Activated naive CD4-positive, alpha-beta T cell treated with anti-CD3 and anti-CD28 coated beads for 36 hours (primary cell): ENCODE data around the gene TMC6. TPM values are rescaled to one million over a fixed set of nuclear protein-coding genes. Genes with fewer than 3 reads are reported as not detected.
A peak's percentile ranks its signal among the peaks of the same experiment; 100 is the strongest.
"Not testable (repeated sequence)": the region's sequence is repeated elsewhere in the genome, so short reads cannot be mapped to it uniquely, and the experiment has no call there.

ENCODE experiments used
- CTCF ChIA-PET: fragments of 350-600 bp; sonication (Branson Sonifier 250); formaldehyde crosslinking; loops from one replicate; lab custom pipeline; 2021; ENCODE audit warnings: antibody characterized with exemption; lab: Charles Lee
- DNase-seq: peaks from one replicate; pipeline ENCODE4 v3.0.0-alpha.2; 2020
- H3K27ac Mint-ChIP-seq: one replicate; pipeline ENCODE4 v1.8.0; 2021; ENCODE audit warnings: mild to moderate bottlenecking, mixed read lengths
- H3K27me3 Mint-ChIP-seq: one replicate; pipeline ENCODE4 v1.8.0; 2021; ENCODE audit warnings: low read depth, mixed read lengths
- H3K36me3 Mint-ChIP-seq: one replicate; pipeline ENCODE4 v1.8.0; 2021; ENCODE audit warnings: low read depth, mixed read lengths
- H3K4me1 Mint-ChIP-seq: one replicate; pipeline ENCODE4 v1.8.0; 2021; ENCODE audit warnings: low read depth, mixed read lengths
- H3K4me3 Mint-ChIP-seq: one replicate; pipeline ENCODE4 v1.8.0; 2021; ENCODE audit warnings: mild to moderate bottlenecking, moderate library complexity, mixed read lengths
- H3K9me3 Mint-ChIP-seq: one replicate; pipeline ENCODE4 v1.8.0; 2021; ENCODE audit warnings: mixed read lengths
- intact Hi-C: fragments of 100-400 bp; cut with micrococcal nuclease; formaldehyde crosslinking; loops from one replicate; pipeline ENCODE4 v1.15.1; 2023
- total RNA-seq, 2 experiments: library from RNA; stranded (reverse); gene quantifications; one replicate each; pipeline ENCODE4 v1.2.3, GENCODE V29; 2021

TMC6 gene
- total RNA-seq, 2 experiments from 2014 or later, result 79.0 to 85.6 TPM

DNA sequence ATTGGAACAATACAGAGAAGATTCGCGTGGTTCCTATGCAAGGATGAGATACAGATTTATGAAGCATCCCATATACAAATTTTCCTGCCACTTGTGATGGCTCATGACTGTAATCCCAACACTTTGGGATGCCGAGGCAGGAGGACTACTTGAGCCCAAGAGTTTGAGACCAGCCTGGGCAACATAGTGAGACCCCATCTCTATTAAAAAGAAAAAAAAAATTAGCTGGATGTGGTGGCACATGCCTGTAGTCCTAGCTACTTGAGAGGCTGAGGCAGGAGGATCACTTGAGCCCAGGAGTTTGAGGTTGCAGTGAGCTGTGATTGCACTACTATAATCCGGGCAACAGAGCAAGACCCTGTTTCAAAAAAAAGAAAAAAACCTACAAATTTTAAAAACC is 61.6 kb downstream of the TMC6 start:
- CTCF ChIA-PET, result interaction anchor here (1.3 to 1.6 kb wide), 2 partner anchors 18 to 53 kb away, joined by 5 to 6 read pairs; no protein-coding TSS in a partner anchor

DNA sequence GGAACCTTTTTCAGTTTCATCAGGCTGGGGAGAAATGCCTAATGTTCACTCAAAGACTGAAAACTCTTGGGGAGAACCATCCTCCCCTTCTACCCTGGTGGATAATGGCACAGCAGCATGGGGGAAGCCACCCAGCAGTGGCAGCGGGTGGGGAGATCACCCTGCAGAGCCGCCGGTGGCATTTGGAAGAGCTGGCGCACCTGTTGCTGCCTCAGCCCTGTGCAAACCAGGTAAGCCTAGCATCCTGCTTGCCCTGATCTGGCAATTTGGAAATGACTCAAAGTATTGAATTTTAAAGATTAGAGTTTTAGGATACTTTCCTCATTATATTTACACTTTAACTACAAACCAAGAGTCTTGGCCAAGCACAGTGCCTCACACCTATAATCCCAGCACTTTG is 63.8 kb downstream of the TMC6 start:
- CTCF ChIA-PET, result interaction anchor here (1.0 to 1.5 kb wide), 2 partner anchors 20 to 51 kb away, joined by 3 to 7 read pairs; no protein-coding TSS in a partner anchor
- H3K27ac Mint-ChIP-seq, result no peak overlapping the region

More for the DNA sequence above, 61.6 kb downstream of the TMC6 start:
- DNase-seq, H3K36me3 Mint-ChIP-seq, H3K27me3 Mint-ChIP-seq, intact Hi-C loops, H3K9me3 Mint-ChIP-seq, H3K4me3 Mint-ChIP-seq: not testable (repeated sequence)
- peaks cover 19% of the 10 kb centered on the region for H3K4me1 Mint-ChIP-seq
- H3K27ac Mint-ChIP-seq, result peak overlapping the region; percentile 21

DNA sequence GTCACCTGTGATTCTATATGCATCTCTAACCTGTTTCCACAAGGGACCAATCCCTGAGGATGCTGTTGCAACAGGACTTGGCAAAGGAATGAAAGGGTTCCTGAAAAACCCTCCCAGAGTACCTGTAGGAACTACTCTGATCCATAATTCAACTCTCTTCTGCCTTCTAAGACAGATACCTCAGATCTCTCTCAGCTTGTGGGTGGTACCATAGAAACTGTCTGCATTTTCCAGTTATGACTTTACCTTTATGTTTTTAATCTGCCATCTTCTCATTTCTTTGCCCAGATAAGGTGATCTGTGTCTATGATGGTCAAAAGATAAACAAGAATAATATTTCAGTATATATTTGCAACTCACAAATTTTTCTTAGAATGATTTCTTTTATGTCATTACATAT is 65.1 kb downstream of the TMC6 start:
- Mint-ChIP-seq H3K36me3 (no peaks in the 10 kb centered on the region), H3K4me1 (peaks cover 29% of the 10 kb centered on the region), H3K27me3 (no peaks in the 10 kb centered on the region), H3K4me3 (no peak overlapping the region), H3K27ac (no peak overlapping the region), H3K9me3 (no peaks in the 10 kb centered on the region)
- CTCF ChIA-PET, result interaction anchor here (0.6 to 1.1 kb wide), 2 partner anchors 44 to 199 kb away, joined by 3 to 4 read pairs; no protein-coding TSS in a partner anchor
- intact Hi-C loops, result loop anchor here (1.0 kb wide), 1 partner anchor 43 kb away; no protein-coding TSS in a partner anchor
- no peak for DNase-seq

More for the DNA sequence above, 63.8 kb downstream of the TMC6 start:
- H3K36me3 Mint-ChIP-seq, result no peaks in the 10 kb centered on the region
- intact Hi-C loops, result no loop called here
- no peaks in the 10 kb centered on the region for H3K27me3 Mint-ChIP-seq
- no peaks in the 10 kb centered on the region for H3K9me3 Mint-ChIP-seq
- H3K4me1 Mint-ChIP-seq, result peaks cover 26% of the 10 kb centered on the region
- no peak for DNase-seq
- H3K4me3 Mint-ChIP-seq, result no peak overlapping the region

DNA sequence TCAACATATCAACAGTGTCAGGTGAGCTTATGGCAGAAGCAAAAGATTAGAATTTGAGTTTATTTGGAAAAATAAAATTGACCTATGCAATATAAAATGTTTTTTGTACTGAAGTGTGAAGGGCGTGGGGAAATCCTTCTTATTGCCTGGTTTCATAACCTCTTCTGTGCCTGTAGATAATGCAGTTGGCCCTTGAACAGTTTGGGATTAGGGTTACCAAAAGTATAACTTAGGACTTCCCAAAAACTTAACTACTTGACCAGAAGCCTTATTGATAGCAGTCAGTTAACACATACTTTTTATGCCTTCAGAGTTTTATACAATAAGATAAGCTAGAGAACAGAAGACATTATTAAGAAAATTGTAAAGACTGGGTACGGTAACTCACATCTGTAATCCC is 66.0 kb downstream of the TMC6 start:
- Mint-ChIP-seq H3K9me3 (no peaks in the 10 kb centered on the region), H3K4me1 (peaks cover 32% of the 10 kb centered on the region), H3K36me3 (no peaks in the 10 kb centered on the region), H3K27ac (no peak overlapping the region), H3K27me3 (no peaks in the 10 kb centered on the region), H3K4me3 (no peak overlapping the region)
- intact Hi-C loops, result no loop called here
- CTCF ChIA-PET, result interaction anchor here (0.9 kb wide), 1 partner anchor 33 kb away, joined by 3 read pairs; no protein-coding TSS in a partner anchor
- no peak for DNase-seq

Other genes with a start within 250 kb of the TMC6 start
- gene TNRC6C, start 170.1 kb downstream of the TMC6 start, total RNA-seq, result 10 to 100 TPM; 11.4 to 12.8 TPM
- 100 to 1,000 TPM; 105 to 110 TPM for gene TMC8, start 2.0 kb upstream of the TMC6 start, total RNA-seq
- gene C17orf99, start 17.6 kb upstream of the TMC6 start, total RNA-seq, result not detected
- 100 to 1,000 TPM in 1 of 2 experiments, 10 to 100 TPM in 1; 96.3 to 103 TPM for gene SYNGR2, start 39.8 kb upstream of the TMC6 start, total RNA-seq
- gene TK1, start 58.3 kb upstream of the TMC6 start, total RNA-seq, result 100 to 1,000 TPM; 165 to 173 TPM
- 10 to 100 TPM; 13.6 to 13.7 TPM for gene AFMID, start 58.6 kb upstream of the TMC6 start, total RNA-seq
- gene BIRC5, start 85.5 kb upstream of the TMC6 start, total RNA-seq, result 100 to 1,000 TPM; 117 to 118 TPM
- not detected for gene TMEM235, start 102.9 kb upstream of the TMC6 start, total RNA-seq
- gene SOCS3, start 231.3 kb upstream of the TMC6 start, total RNA-seq, result 100 to 1,000 TPM; 281 to 290 TPM
- 10 to 100 TPM; 69.0 to 73.1 TPM for gene PGS1, start 249.9 kb upstream of the TMC6 start, total RNA-seq